HEK293 (cell line): Measurements from ENCODE around the gene MACF1.

ENCODE experiments used
- CTCF ChIA-PET: fragments of 350-600 bp; formaldehyde crosslinking; extraction: SDS; loops from one replicate; lab custom pipeline; 2021; ENCODE audit warnings: antibody characterized with exemption; lab: Yijun Ruan, JAX
- POLR2A ChIA-PET: fragments of 300-600 bp; formaldehyde crosslinking; extraction: SDS; loops from one replicate; lab custom pipeline; 2020; ENCODE audit warnings: antibody characterized with exemption, inconsistent platforms; lab: Yijun Ruan, JAX
- H3K27ac ChIP-seq: fragments of 200-500 bp; sonication (Bioruptor generic); 2 replicates; pipeline ENCODE4 v1.5.1; 2014; ENCODE audit warnings: low read depth, low read length, control low read depth, inconsistent platforms; ENCODE audit errors: extremely low read depth
- H3K36me3 ChIP-seq, 2 experiments: fragments of 200-500 bp in 1 of 2; sonication (Bioruptor generic) in 1 of 2; 1 replicate in 1 of 2; 2 replicates in 1 of 2; pipeline ENCODE4 v1.5.1; 2014 to 2017; ENCODE audit warnings: inconsistent platforms in 2 of 2, low read length in 2 of 2; ENCODE audit not compliant: control insufficient read depth in 2 of 2, insufficient read depth in 1 of 2
- H3K4me1 ChIP-seq: fragments of 200-500 bp; sonication (Bioruptor generic); 2 replicates; pipeline ENCODE4 v1.5.1; 2014; ENCODE audit warnings: mild to moderate bottlenecking, low read length, inconsistent platforms; ENCODE audit not compliant: control insufficient read depth, insufficient read depth
- H3K4me3 ChIP-seq: 2 replicates; pipeline ENCODE4 v1.5.1; 2011; ENCODE audit warnings: low read depth, mild to moderate bottlenecking, control low read depth, low read length, moderate library complexity
- H3K9me3 ChIP-seq: fragments of 200-500 bp; sonication (Bioruptor generic); 2 replicates; pipeline ENCODE4 v1.5.1; 2014; ENCODE audit warnings: low read depth, low read length, inconsistent platforms; ENCODE audit not compliant: control insufficient read depth, insufficient read depth
- BCL11A ChIP-seq: fragments of 450-650 bp; formaldehyde crosslinking; IDR thresholded peaks from 2 replicates; pipeline ENCODE4 v1.5.1; 2016; ENCODE audit warnings: low read depth, missing biosample characterization, missing genetic modification characterization
- BCL11B ChIP-seq: fragments of 450-650 bp; formaldehyde crosslinking; IDR thresholded peaks from 2 replicates; pipeline ENCODE4 v1.5.1; 2016; ENCODE audit warnings: low read depth, missing biosample characterization, missing genetic modification characterization
- KLF17 ChIP-seq: fragments of 450-650 bp; formaldehyde crosslinking; IDR thresholded peaks from 2 replicates; pipeline ENCODE4 v1.5.1; 2016; ENCODE audit warnings: missing biosample characterization, missing genetic modification characterization
- MEIS1 ChIP-seq: sonication (generic); formaldehyde crosslinking; IDR thresholded peaks from 2 replicates; pipeline ENCODE4 v1.8.1; 2022; ENCODE audit warnings: missing genetic modification reagents, mild to moderate bottlenecking, borderline replicate concordance
- OSR2 ChIP-seq: fragments of 450-650 bp; formaldehyde crosslinking; IDR thresholded peaks from 2 replicates; pipeline ENCODE4 v1.5.1; 2016; ENCODE audit warnings: missing biosample characterization, missing genetic modification characterization
- SP7 ChIP-seq: fragments of 450-650 bp; formaldehyde crosslinking; IDR thresholded peaks from 2 replicates; pipeline ENCODE4 v1.5.1; 2016; ENCODE audit warnings: missing biosample characterization, missing genetic modification characterization
- ZNF175 ChIP-seq: fragments of 450-650 bp; formaldehyde crosslinking; IDR thresholded peaks from 2 replicates; pipeline ENCODE4 v1.5.1; 2016; ENCODE audit warnings: missing biosample characterization, missing genetic modification characterization
- ZNF211 ChIP-seq: fragments of 450-650 bp; formaldehyde crosslinking; IDR thresholded peaks from 2 replicates; pipeline ENCODE4 v1.5.1; 2016; ENCODE audit warnings: low read depth, missing biosample characterization, missing genetic modification characterization
- ZNF214 ChIP-seq: fragments of 450-650 bp; formaldehyde crosslinking; IDR thresholded peaks from 2 replicates; pipeline ENCODE4 v1.5.1; 2017; ENCODE audit warnings: missing biosample characterization, mild to moderate bottlenecking, missing genetic modification characterization, borderline replicate concordance
- ZNF223 ChIP-seq: fragments of 450-650 bp; formaldehyde crosslinking; IDR thresholded peaks from 2 replicates; pipeline ENCODE4 v1.5.1; 2016; ENCODE audit warnings: missing biosample characterization, missing genetic modification characterization
- ZNF302 ChIP-seq: fragments of 450-650 bp; formaldehyde crosslinking; IDR thresholded peaks from 2 replicates; pipeline ENCODE4 v1.5.1; 2016; ENCODE audit warnings: missing biosample characterization, missing genetic modification characterization, low read depth
- ZNF426 ChIP-seq: fragments of 450-650 bp; formaldehyde crosslinking; IDR thresholded peaks from 2 replicates; pipeline ENCODE4 v1.5.1; 2017; ENCODE audit warnings: missing biosample characterization, missing genetic modification characterization, mild to moderate bottlenecking, inconsistent platforms, moderate library complexity
- ZNF449 ChIP-seq: fragments of 450-650 bp; formaldehyde crosslinking; IDR thresholded peaks from 2 replicates; pipeline ENCODE4 v1.5.1; 2017; ENCODE audit warnings: missing biosample characterization, mild to moderate bottlenecking, missing genetic modification characterization, moderate library complexity
- ZNF629 ChIP-seq: fragments of 450-650 bp; formaldehyde crosslinking; IDR thresholded peaks from 2 replicates; pipeline ENCODE4 v1.5.1; 2017; ENCODE audit warnings: missing biosample characterization, missing genetic modification characterization
- ZNF670 ChIP-seq: fragments of 450-650 bp; formaldehyde crosslinking; IDR thresholded peaks from 2 replicates; pipeline ENCODE4 v1.5.1; 2016; ENCODE audit warnings: missing biosample characterization, missing genetic modification characterization, low read depth
- ZNF707 ChIP-seq: fragments of 450-650 bp; formaldehyde crosslinking; IDR thresholded peaks from 2 replicates; pipeline ENCODE4 v1.5.1; 2016; ENCODE audit warnings: missing biosample characterization, missing genetic modification characterization
- ZNF76 ChIP-seq: fragments of 450-650 bp; formaldehyde crosslinking; IDR thresholded peaks from 2 replicates; pipeline ENCODE4; 2016; ENCODE audit warnings: low read depth, missing biosample characterization, missing genetic modification characterization, borderline replicate concordance
- TF ChIP-seq, protein P1 (sequence below): fragments of 450-650 bp; formaldehyde crosslinking; IDR thresholded peaks from 2 replicates; pipeline ENCODE4 v1.5.0; 2017; ENCODE audit warnings: missing biosample characterization, missing genetic modification characterization, borderline replicate concordance
- TF ChIP-seq, protein P2 (sequence below): fragments of 450-650 bp; formaldehyde crosslinking; IDR thresholded peaks from 2 replicates; pipeline ENCODE4 v1.5.1; 2016; ENCODE audit warnings: missing biosample characterization, missing genetic modification characterization
- TF ChIP-seq, protein P3 (sequence below): fragments of 450-650 bp; formaldehyde crosslinking; IDR thresholded peaks from 2 replicates; pipeline ENCODE4 v1.5.1; 2017; ENCODE audit warnings: missing biosample characterization, missing genetic modification characterization
- TF ChIP-seq, protein P4 (sequence below): fragments of 450-650 bp; formaldehyde crosslinking; IDR thresholded peaks from 2 replicates; pipeline ENCODE4 v1.5.1; 2017; ENCODE audit warnings: missing biosample characterization, missing genetic modification characterization

MACF1 gene

GRCh38 chr1:39452081-39452480 is 247.6 kb downstream of the MACF1 start:
- ChIA-PET POLR2A (no interaction called here), CTCF (interaction anchor here (0.5 kb wide), 1 partner anchor 355 kb away, joined by 3 read pairs; no protein-coding TSS in a partner anchor)
- Histone ChIP-seq H3K36me3 (peaks cover 68 to 98% of the 10 kb centered on the region in 2 experiments), H3K4me3 (no peak overlapping the region), H3K4me1 (no peaks in the 10 kb centered on the region), H3K27ac (no peak overlapping the region), H3K9me3 (no peaks in the 10 kb centered on the region)
- TF ChIP-seq ZNF223 (tag by site-specific recombination): no peak
- TF ChIP-seq, protein P1, sequence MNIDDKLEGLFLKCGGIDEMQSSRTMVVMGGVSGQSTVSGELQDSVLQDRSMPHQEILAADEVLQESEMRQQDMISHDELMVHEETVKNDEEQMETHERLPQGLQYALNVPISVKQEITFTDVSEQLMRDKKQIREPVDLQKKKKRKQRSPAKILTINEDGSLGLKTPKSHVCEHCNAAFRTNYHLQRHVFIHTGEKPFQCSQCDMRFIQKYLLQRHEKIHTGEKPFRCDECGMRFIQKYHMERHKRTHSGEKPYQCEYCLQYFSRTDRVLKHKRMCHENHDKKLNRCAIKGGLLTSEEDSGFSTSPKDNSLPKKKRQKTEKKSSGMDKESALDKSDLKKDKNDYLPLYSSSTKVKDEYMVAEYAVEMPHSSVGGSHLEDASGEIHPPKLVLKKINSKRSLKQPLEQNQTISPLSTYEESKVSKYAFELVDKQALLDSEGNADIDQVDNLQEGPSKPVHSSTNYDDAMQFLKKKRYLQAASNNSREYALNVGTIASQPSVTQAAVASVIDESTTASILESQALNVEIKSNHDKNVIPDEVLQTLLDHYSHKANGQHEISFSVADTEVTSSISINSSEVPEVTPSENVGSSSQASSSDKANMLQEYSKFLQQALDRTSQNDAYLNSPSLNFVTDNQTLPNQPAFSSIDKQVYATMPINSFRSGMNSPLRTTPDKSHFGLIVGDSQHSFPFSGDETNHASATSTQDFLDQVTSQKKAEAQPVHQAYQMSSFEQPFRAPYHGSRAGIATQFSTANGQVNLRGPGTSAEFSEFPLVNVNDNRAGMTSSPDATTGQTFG (tag by site-specific recombination): no peak
- no peak for TF ChIP-seq MEIS1
- TF ChIP-seq ZNF426: no peak
- no peak for TF ChIP-seq ZNF76 (tag by site-specific recombination)
- TF ChIP-seq OSR2 (tag by site-specific recombination): no peak
- TF ChIP-seq, protein P2, sequence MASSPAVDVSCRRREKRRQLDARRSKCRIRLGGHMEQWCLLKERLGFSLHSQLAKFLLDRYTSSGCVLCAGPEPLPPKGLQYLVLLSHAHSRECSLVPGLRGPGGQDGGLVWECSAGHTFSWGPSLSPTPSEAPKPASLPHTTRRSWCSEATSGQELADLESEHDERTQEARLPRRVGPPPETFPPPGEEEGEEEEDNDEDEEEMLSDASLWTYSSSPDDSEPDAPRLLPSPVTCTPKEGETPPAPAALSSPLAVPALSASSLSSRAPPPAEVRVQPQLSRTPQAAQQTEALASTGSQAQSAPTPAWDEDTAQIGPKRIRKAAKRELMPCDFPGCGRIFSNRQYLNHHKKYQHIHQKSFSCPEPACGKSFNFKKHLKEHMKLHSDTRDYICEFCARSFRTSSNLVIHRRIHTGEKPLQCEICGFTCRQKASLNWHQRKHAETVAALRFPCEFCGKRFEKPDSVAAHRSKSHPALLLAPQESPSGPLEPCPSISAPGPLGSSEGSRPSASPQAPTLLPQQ (tag by site-specific recombination): no peak

DNA sequence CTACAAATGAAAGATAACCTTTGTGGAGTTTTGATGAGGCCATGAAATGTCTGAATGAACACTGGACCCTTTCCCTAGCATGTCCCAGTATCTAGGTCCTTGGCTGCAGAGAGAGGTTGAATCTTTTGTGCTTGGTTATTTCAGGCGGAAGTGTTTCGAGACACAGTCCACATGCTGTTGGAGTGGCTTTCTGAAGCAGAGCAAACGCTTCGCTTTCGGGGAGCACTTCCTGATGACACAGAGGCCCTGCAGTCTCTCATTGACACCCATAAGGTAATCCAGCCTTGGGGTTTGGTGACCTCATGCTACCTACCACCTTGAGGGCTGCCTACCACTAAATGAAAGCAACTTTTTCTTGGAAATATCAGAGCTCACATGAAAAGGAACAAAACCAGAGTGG is 248.0 kb downstream of the MACF1 start:
- H3K27ac ChIP-seq: no peak overlapping the region
- no peak overlapping the region for H3K4me3 ChIP-seq
- peaks cover 70 to 98% of the 10 kb centered on the region in 2 experiments for H3K36me3 ChIP-seq
- TF ChIP-seq, protein P3, sequence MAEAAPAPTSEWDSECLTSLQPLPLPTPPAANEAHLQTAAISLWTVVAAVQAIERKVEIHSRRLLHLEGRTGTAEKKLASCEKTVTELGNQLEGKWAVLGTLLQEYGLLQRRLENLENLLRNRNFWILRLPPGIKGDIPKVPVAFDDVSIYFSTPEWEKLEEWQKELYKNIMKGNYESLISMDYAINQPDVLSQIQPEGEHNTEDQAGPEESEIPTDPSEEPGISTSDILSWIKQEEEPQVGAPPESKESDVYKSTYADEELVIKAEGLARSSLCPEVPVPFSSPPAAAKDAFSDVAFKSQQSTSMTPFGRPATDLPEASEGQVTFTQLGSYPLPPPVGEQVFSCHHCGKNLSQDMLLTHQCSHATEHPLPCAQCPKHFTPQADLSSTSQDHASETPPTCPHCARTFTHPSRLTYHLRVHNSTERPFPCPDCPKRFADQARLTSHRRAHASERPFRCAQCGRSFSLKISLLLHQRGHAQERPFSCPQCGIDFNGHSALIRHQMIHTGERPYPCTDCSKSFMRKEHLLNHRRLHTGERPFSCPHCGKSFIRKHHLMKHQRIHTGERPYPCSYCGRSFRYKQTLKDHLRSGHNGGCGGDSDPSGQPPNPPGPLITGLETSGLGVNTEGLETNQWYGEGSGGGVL (tag by site-specific recombination): no peak
- TF ChIP-seq SP7 (tag by site-specific recombination) (no peak), ZNF670 (no peak), ZNF449 (no peak), KLF17 (tag by site-specific recombination) (no peak), ZNF302 (tag by site-specific recombination) (no peak), ZNF707 (tag by site-specific recombination) (no peak), BCL11A (tag by site-specific recombination) (no peak), ZNF175 (tag by site-specific recombination) (no peak), ZNF214 (tag by site-specific recombination) (no peak), ZNF211 (tag by site-specific recombination) (no peak), BCL11B (no peak), ZNF629 (no peak)
- TF ChIP-seq, protein P4, sequence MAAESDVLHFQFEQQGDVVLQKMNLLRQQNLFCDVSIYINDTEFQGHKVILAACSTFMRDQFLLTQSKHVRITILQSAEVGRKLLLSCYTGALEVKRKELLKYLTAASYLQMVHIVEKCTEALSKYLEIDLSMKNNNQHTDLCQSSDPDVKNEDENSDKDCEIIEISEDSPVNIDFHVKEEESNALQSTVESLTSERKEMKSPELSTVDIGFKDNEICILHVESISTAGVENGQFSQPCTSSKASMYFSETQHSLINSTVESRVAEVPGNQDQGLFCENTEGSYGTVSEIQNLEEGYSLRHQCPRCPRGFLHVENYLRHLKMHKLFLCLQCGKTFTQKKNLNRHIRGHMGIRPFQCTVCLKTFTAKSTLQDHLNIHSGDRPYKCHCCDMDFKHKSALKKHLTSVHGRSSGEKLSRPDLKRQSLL (tag by site-specific recombination): no peak
- POLR2A ChIA-PET: no interaction called here
- H3K4me1 ChIP-seq: no peaks in the 10 kb centered on the region
- CTCF ChIA-PET: interaction anchor here (0.9 kb wide), 1 partner anchor 347 kb away, joined by 3 read pairs; no protein-coding TSS in a partner anchor
- H3K9me3 ChIP-seq: no peaks in the 10 kb centered on the region
